Neuron (in vitro differentiated cells): ENCODE results near the gene NDST1.
A peak's percentile ranks its signal among the peaks of the same experiment; 100 is the strongest.

ENCODE experiments used
- H2AFZ ChIP-seq: one replicate; pipeline ENCODE4 v1.6.1; 2013; ENCODE audit warnings: low read depth, mild to moderate bottlenecking, inconsistent platforms, low read length, moderate library complexity
- H3K27me3 ChIP-seq: one replicate; pipeline ENCODE4 v1.6.1; 2013; ENCODE audit warnings: low read length; ENCODE audit not compliant: insufficient read depth
- H3K36me3 ChIP-seq: one replicate; pipeline ENCODE4 v1.6.1; 2013; ENCODE audit warnings: low read length; ENCODE audit not compliant: insufficient read depth
- H3K4me1 ChIP-seq: one replicate; pipeline ENCODE4 v1.6.1; 2013; ENCODE audit warnings: low read length; ENCODE audit not compliant: insufficient read depth
- H3K4me3 ChIP-seq: 2 replicates; pipeline ENCODE4 v1.5.1; 2013; ENCODE audit warnings: mild to moderate bottlenecking, low read length, moderate library complexity
- H3K9me3 ChIP-seq: one replicate; pipeline ENCODE4 v1.6.1; 2013; ENCODE audit warnings: low read length

Gene NDST1

DNA sequence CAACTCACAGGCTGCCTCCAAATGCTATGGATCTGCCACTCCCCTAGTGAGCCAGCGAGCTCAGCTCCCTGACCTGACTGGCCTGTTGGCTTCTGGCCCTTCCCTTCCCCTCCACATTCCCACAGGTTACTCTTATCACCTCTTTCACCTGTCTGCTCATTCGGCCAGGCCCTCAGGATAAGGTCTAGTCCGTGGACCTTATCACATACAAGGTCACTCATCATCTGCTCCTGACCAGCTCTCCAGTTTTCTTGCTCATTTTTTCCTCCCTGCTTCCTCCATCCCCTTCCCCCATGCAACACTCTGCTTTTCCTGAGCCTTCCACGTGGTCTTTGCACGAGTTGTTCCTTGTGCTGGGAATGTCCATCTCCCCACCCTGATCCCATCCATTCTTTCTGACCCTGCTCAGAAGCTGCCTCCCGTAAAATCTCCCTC lies 25.9 kb upstream of the NDST1 start:
- H3K27me3 ChIP-seq: no peaks in the 10 kb centered on the region
- no peaks in the 10 kb centered on the region for H3K9me3 ChIP-seq
- no peak overlapping the region for H3K4me3 ChIP-seq
- H3K4me1 ChIP-seq: peaks cover 5% of the 10 kb centered on the region
- H3K36me3 ChIP-seq: no peaks in the 10 kb centered on the region
- H2AFZ ChIP-seq: no peak overlapping the region

DNA sequence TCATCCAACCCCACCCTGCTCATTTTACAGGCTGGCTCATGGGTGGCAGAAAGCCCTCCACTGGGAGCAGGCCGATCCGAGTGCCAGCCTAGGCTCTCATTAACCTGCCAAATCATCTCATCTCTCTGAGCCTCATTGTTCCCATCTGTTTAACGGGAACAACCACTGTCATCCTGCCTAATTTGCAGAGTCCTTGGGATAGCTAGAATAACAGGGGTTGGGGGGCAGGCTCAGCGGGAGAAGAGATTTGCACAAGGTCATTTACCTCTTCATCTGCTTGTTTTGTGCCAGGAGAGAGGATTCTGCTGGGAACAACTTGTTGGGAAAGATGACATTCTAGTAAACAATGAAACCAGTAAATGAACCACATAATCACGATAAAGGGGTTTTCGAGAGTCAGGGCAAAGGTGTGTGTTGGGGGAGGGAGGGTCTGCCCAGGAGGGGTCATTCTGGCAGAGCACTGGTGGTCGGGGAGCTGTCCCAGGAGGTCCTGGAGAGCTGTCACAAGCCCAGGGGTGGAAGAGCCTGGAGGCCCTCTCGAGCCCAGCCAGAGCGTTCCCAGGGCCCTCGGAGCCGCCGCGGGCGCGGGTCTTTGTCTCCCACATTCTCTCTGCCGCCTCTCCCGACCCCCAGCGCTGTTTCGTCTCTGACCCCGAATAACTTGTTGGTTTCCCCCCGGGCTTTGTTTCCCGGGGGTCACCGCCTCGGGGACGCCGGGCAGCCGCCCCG lies 22.8 kb upstream of the NDST1 start:
- Histone ChIP-seq H3K4me1 (peaks cover 31% of the 10 kb centered on the region), H2AFZ (peak overlapping the region; percentile 6), H3K27me3 (no peaks in the 10 kb centered on the region), H3K36me3 (no peaks in the 10 kb centered on the region), H3K9me3 (no peaks in the 10 kb centered on the region), H3K4me3 (peak overlapping the region; percentile 63)

DNA sequence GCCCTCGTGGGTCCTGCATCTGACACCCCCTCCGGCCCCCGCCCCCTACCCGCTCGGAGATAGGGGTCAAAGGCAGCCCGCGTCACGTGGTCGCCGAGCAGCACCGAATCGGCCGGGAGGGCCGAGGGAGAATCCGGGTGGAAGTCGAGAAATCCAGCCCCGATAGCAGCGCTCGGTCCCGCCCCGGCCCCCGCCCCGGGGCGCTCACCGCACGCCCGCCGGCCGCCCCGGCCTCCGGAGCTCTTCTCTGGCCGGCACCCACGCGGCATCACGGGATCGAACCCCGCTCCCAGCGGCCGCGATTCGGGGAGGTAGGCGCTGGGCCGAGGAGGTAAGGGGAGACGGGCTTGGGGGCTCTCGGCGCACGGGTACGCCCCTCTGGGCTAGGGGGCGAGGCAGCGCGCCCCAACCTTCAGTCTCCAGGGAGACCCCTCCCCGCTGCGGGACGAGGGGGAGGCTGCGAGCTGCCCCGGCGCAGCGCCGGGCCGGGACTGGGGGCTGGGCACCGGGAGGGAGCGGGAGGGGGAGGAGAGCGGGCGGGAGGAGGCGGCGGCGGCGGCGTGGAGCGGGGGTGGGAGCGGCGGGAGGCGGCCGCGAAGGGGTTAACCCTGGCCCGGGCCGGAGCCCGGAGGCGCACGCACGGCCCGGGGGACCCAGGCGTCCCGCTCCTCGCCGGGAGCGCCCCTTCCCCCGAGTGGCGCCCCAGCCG lies 22.1 kb upstream of the NDST1 start:
- H2AFZ ChIP-seq: peak overlapping the region; percentile 6
- peaks cover 3% of the 10 kb centered on the region for H3K36me3 ChIP-seq

DNA sequence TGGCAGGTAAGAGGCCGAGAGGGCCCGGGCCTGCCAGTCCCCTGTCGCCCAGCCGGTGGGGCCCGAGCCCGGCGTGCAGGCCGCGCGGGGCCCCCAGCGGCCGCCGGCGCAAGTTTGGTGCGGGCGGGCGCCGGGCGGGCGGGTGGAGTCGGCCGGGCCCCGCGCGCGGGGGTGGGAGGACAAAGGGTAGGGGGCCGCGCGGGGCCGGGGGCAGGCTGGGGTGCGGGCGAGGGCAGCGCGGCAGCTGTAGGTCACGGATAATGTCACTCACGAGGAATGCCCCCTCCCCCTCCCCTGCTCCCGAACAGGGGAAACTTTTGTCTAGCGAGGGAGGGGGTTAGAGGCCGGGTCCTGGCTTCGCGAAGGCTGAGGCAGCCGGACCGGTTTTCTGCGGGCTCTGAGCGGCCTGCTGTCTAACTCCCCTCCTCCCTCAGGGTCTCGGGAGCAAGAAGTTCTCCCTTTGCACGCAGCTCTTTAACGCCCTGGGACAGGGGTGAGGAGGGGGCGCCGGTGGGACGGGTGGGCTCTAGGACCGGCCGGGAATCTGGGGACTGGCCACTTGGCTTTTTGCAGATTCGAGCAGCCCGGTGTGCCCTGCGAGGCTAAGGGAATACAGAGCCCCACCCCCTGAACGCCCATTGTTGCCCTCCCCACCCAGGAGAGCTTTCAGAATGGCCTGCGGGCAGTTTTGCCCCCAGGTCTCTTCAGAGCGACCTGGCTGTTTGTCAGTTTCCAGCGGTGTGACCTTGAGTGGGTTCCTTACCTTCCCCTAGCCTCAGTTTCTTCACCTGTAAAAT lies 21.3 kb upstream of the NDST1 start:
- Histone ChIP-seq H2AFZ (no peak overlapping the region), H3K4me1 (peaks cover 37% of the 10 kb centered on the region), H3K4me3 (peak overlapping the region; percentile 63), H3K9me3 (no peaks in the 10 kb centered on the region), H3K27me3 (no peaks in the 10 kb centered on the region), H3K36me3 (peaks cover 4% of the 10 kb centered on the region)

More for the DNA sequence above, 22.1 kb upstream of the NDST1 start:
- peaks cover 37% of the 10 kb centered on the region for H3K4me1 ChIP-seq
- H3K27me3 ChIP-seq: no peaks in the 10 kb centered on the region
- H3K4me3 ChIP-seq: peak overlapping the region; percentile 63
- H3K9me3 ChIP-seq: no peaks in the 10 kb centered on the region

DNA sequence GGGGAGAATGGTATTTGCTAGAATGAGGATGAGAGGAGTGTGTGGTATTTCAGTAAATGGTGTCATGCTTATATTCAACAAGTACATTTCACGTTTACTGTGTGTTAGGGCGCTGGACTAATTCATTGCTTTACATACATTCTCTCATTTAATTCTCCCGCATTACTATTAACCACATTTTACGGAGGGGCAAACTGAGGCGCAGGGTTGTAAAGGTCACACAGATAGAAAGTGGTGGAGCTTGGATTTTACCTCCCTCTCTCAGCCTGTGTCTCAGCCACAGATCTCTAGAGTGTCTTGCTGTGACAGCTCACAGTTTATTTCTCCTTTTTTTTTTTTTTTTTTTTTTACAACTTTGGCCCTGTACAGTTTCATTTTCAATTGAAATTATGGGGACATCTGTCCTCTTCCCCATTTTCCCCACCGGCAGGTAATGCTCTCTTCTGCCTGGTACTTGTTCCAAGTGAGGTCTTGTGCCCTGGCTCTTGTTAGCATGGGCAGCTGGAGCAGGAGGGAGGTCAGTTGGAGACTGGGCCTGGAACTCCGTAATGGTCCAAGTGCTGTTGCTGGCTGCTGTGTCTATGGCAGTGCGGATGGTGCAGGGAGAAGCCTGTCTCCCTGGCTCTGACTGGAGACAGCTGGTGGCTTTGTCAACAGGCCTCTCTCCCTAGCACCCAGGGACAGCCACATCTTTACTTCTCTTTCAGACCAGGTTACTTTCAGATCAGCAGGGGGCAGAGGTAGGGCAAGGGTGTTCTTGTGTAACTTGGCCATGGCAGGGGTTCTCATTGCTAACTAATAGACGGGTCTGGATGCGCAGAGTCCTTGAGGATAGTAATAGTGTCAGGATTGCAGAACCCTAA lies 20.5 kb upstream of the NDST1 start:
- no peak overlapping the region for H2AFZ ChIP-seq
- peak overlapping the region; percentile 63 for H3K4me3 ChIP-seq
- H3K36me3 ChIP-seq: peaks cover 10% of the 10 kb centered on the region
- no peaks in the 10 kb centered on the region for H3K9me3 ChIP-seq
- H3K27me3 ChIP-seq: no peaks in the 10 kb centered on the region
- H3K4me1 ChIP-seq: peaks cover 37% of the 10 kb centered on the region

DNA sequence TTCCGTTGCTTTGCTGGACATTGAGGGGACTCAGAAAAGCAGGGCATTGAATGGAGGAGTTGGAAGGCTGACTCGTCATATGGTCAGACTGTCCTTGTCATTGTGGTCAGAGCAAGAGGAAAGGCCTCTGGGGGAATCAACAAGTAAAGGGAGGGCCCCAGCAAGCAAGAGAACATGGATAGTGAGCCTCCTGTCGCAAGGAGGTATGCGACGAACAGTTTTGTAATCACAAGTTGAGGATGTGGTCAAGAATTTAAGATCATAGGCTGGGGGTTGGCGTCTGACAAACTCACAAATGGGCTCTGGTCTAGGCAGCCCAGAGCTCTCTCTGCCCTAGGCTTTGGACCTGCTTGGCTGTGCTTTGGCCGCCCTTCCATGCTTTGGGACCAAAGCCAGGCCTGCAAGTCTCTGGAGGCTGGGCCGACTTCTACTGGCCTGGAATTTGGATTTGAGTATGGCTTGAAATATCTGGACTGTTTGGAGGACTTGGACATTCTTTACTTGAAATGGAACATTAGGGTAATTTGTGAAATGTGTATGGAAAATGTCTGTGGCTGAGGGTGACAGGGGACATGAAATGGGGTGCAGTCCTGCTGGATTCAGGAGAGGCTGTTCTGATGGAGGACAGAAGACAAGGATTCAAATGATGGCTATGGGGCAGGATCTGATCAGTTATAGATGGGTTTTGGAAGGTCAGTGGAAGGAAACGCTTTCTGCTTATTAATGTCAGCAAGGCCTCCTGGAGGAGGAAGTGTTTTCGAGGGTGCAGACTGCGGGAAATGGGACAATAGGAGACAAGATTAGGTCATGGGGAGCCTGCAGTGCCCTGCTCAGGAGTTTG lies 19.2 kb upstream of the NDST1 start:
- H3K36me3 ChIP-seq: peaks cover 12% of the 10 kb centered on the region
- no peaks in the 10 kb centered on the region for H3K9me3 ChIP-seq
- H3K27me3 ChIP-seq: no peaks in the 10 kb centered on the region
- peaks cover 37% of the 10 kb centered on the region for H3K4me1 ChIP-seq
- no peak overlapping the region for H3K4me3 ChIP-seq
- H2AFZ ChIP-seq: no peak overlapping the region

DNA sequence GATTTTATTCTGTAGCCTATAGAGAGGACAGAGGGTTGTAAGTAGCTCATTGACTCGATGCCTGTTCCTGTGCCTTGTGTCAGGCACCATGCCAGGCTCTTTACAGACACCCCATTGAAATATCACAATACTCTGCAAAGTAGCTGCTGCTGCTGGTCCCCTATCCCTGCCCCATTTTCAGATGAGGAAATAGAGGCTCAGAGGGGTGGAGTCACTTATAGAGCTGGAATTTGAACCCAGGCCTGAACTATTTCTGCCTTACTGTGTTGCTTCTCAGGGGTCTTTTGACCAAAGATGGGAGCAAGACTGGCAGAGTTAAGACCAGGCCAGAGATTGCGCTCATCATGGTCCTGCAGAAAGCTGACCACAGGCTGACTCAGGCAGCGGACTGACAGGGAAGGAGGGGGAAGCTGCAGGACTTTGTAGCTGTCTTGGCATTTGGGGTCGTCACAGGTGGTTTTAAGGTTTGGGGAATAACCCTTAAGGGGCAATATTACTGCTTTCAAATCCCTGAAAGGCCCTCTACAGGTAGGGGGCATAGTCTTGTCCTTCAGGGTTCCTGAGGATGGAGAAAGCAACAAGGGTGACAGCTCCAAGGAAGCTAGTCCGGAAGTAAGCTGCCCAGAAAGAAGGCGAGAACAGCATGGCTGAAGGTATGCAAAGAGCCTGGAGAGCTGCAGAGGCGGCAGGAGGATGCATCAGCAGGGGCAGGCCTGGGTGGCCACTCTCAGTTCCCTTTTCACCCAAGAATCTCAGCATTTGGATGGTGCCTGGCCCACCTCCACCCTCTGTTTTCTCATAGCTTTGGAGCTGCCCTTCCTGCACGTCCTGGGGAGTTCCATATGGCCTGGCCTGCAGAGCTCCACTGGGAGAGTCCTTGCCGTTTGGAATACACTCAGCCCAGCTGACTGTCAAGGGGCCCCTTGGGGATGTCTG lies 18.3 kb upstream of the NDST1 start:
- Histone ChIP-seq H3K36me3 (peaks cover 12% of the 10 kb centered on the region), H2AFZ (no peak overlapping the region), H3K27me3 (no peaks in the 10 kb centered on the region), H3K4me1 (peaks cover 37% of the 10 kb centered on the region), H3K9me3 (no peaks in the 10 kb centered on the region), H3K4me3 (no peak overlapping the region)

DNA sequence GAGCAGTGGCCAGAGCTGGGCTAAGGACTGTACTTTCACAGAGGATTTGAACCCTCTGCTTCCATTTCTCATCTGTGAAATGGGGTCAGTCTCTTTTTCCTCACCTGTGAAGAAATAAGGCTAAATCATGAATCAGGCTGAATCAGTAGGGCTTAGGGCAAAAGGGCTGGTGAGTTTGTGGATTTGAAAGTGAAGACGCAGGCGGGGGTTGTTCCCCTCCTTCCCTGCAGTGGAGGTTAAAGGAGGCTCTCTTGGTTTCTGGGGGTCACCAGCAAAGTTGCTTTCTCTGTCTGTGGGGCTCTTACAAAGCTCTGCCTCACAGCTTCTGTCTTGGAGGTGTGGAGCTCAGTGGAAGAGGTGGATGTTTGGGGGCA lies 17.6 kb upstream of the NDST1 start:
- no peaks in the 10 kb centered on the region for H3K9me3 ChIP-seq
- peaks cover 33% of the 10 kb centered on the region for H3K4me1 ChIP-seq
- H3K4me3 ChIP-seq: no peak overlapping the region
- no peaks in the 10 kb centered on the region for H3K27me3 ChIP-seq
- H3K36me3 ChIP-seq: peaks cover 12% of the 10 kb centered on the region
- no peak overlapping the region for H2AFZ ChIP-seq

DNA sequence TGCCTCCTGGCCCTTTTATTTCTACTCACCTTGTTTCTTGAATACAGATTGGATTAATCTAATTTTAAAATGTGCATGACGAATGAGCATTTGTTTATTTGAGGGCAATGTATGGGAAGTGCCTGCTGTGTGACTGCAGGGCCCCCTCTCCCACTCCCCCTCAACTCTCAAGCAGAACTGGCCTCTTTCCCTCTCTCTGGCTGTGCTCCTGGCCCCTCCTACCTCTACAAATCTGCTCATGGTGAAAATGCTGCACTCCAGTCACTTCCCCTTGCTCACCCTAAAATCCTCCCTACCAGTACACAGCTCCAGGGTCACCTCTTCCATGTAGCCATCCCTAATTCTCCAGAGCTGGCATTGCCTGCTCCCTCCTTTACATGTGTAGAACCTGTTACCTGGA lies 17.2 kb upstream of the NDST1 start:
- H3K27me3 ChIP-seq: no peaks in the 10 kb centered on the region
- no peak overlapping the region for H3K4me3 ChIP-seq
- H3K9me3 ChIP-seq: no peaks in the 10 kb centered on the region
- no peak overlapping the region for H2AFZ ChIP-seq
- peaks cover 14% of the 10 kb centered on the region for H3K36me3 ChIP-seq
- H3K4me1 ChIP-seq: peaks cover 33% of the 10 kb centered on the region

DNA sequence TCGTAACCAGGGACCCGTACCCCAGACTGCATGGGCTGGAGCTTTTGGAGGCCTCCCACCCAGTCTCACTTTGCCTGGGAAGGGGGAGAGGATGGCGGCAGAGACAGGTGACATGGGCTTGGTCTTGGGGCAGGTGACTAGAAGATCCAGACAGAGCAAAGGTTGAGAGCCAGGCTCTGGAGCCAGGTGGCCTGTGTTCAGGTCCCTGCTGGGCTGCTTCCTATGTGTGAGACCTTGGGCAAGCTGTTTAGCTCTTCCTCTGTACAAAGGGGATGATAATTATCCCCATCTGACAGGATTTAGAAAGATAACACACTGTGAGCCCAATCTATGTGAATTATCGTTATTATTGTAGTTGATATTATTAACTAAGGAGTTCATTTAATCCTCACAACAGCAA lies 16.1 kb upstream of the NDST1 start:
- no peaks in the 10 kb centered on the region for H3K9me3 ChIP-seq
- H3K4me3 ChIP-seq: no peak overlapping the region
- peaks cover 14% of the 10 kb centered on the region for H3K36me3 ChIP-seq
- no peak overlapping the region for H2AFZ ChIP-seq
- H3K27me3 ChIP-seq: no peaks in the 10 kb centered on the region
- H3K4me1 ChIP-seq: peaks cover 33% of the 10 kb centered on the region

DNA sequence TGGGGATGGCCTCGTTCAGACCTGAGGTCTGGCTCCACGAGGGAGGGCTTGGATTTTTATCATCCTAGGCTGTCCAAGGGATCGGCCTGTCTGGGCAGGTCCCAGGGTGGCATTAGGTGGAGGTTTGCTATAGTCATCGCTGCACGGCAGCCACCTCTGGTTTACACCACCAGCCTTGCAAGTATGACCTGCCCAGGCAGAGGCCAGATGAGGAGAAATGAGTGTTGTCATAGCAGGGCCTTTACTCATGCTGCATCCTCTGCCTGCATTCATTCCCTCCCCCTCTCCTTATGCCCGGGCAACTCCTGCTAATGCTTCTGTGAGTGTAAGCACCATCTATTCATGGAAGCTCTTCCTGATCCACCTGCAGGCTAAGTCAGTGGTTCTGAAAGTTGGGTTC lies 15.3 kb upstream of the NDST1 start:
- Histone ChIP-seq H3K27me3 (no peaks in the 10 kb centered on the region), H3K4me3 (no peak overlapping the region), H3K4me1 (peaks cover 30% of the 10 kb centered on the region), H2AFZ (no peak overlapping the region), H3K36me3 (peaks cover 14% of the 10 kb centered on the region), H3K9me3 (no peaks in the 10 kb centered on the region)
